Loucy (cell line): ENCODE results near the gene DLG2.

Source experiments
- H2AFZ ChIP-seq: fragments of 200-600 bp; sonication (generic); 2 replicates; pipeline ENCODE4 v1.6.0; 2016; ENCODE audit warnings: antibody characterized with exemption, mild to moderate bottlenecking, low read length, moderate library complexity
- H3F3A ChIP-seq: fragments of 200-600 bp; 2 replicates; pipeline ENCODE4 v1.6.0; 2016; ENCODE audit warnings: antibody characterized with exemption, low read depth, mild to moderate bottlenecking
- H3K27me3 ChIP-seq: fragments of 200-600 bp; sonication (generic); 2 replicates; pipeline ENCODE4 v1.6.1; 2014; ENCODE audit warnings: low read length, mild to moderate bottlenecking; ENCODE audit not compliant: insufficient read depth, poor library complexity, severe bottlenecking
- H3K36me3 ChIP-seq: fragments of 200-600 bp; sonication (generic); 2 replicates; pipeline ENCODE4 v1.6.1; 2016; ENCODE audit warnings: low read length; ENCODE audit not compliant: insufficient read depth
- H3K4me1 ChIP-seq: fragments of 200-600 bp; sonication (generic); 2 replicates; pipeline ENCODE4 v1.5.1; 2014; ENCODE audit warnings: low read length, mild to moderate bottlenecking; ENCODE audit not compliant: insufficient read depth, poor library complexity, severe bottlenecking
- H3K4me2 ChIP-seq: fragments of 200-600 bp; sonication (generic); 2 replicates; pipeline ENCODE4 v1.6.0; 2014; ENCODE audit warnings: antibody characterized with exemption, low read length, low read depth, mild to moderate bottlenecking; ENCODE audit not compliant: poor library complexity, severe bottlenecking
- H3K4me3 ChIP-seq: fragments of 200-600 bp; sonication (generic); 2 replicates; pipeline ENCODE4 v1.5.1; 2014; ENCODE audit warnings: low read length, mild to moderate bottlenecking, mixed read lengths; ENCODE audit not compliant: poor library complexity, severe bottlenecking
- H3K79me2 ChIP-seq: fragments of 200-600 bp; sonication (generic); 2 replicates; pipeline ENCODE4 v1.6.1; 2014; ENCODE audit warnings: low read length; ENCODE audit not compliant: insufficient read depth
- H3K9ac ChIP-seq: fragments of 200-600 bp; sonication (generic); 2 replicates; pipeline ENCODE4 v1.6.0; 2014; ENCODE audit warnings: mild to moderate bottlenecking, low read depth, low read length, moderate library complexity; ENCODE audit not compliant: poor library complexity, severe bottlenecking
- H3K9me2 ChIP-seq: fragments of 200-600 bp; sonication (generic); replicated peaks from 2 replicates; pipeline ENCODE4 v1.6.1; 2016; ENCODE audit warnings: low read depth, low read length, mixed read lengths
- H3K9me3 ChIP-seq: fragments of 200-600 bp; sonication (generic); 2 replicates; pipeline ENCODE4 v1.6.1; 2014; ENCODE audit warnings: mild to moderate bottlenecking, antibody characterized with exemption, low read length, low read depth; ENCODE audit not compliant: insufficient read depth
- H4K20me1 ChIP-seq: fragments of 200-600 bp; sonication (generic); 2 replicates; pipeline ENCODE4 v1.6.0; 2014; ENCODE audit warnings: antibody characterized with exemption, low read length, mild to moderate bottlenecking; ENCODE audit not compliant: insufficient read depth, poor library complexity, severe bottlenecking
- EZH2phosphoT487 ChIP-seq: fragments of 200-600 bp; IDR thresholded peaks from 2 replicates; pipeline ENCODE4 v1.6.1; 2018; ENCODE audit warnings: antibody characterized with exemption, mild to moderate bottlenecking, moderate library complexity, borderline replicate concordance
- TF ChIP-seq, protein P1 (sequence below): fragments of 200-600 bp; sonication (generic); conservative IDR thresholded peaks from 2 replicates; pipeline ENCODE4 v1.5.1; 2014; ENCODE audit warnings: mild to moderate bottlenecking, antibody characterized with exemption, low read length

The DLG2 gene

DNA sequence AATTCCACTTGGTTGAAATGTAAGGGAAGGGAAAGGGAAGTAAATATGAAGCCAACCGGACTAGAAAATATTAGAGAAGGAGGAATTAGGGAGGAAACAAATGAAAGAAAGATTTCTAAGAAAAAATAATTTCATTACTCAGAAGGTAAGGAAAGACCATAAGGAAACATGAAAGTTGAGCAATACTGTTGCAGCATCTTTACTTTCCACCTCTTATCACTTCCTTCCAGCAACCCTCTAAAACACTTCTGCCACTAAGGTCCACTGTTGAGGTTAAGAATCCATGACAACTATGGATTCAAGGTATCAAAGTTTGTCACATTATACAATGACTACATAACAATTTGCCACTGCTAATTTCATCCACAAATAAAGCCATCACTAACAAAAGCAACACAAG is 308.6 kb downstream of the DLG2 start:
- no peak overlapping the region for H3K9ac ChIP-seq
- no peaks in the 10 kb centered on the region for H3F3A ChIP-seq
- no peaks in the 10 kb centered on the region for H3K36me3 ChIP-seq
- no peak overlapping the region for H3K4me2 ChIP-seq
- no peak overlapping the region for H2AFZ ChIP-seq
- H4K20me1 ChIP-seq = no peaks in the 10 kb centered on the region
- H3K4me1 ChIP-seq = no peaks in the 10 kb centered on the region
- no peaks in the 10 kb centered on the region for H3K27me3 ChIP-seq
- H3K9me2 ChIP-seq = no peaks in the 10 kb centered on the region; the same call in 1 of the 2 replicates
- H3K4me3 ChIP-seq = no peak overlapping the region
- TF ChIP-seq, protein P1, sequence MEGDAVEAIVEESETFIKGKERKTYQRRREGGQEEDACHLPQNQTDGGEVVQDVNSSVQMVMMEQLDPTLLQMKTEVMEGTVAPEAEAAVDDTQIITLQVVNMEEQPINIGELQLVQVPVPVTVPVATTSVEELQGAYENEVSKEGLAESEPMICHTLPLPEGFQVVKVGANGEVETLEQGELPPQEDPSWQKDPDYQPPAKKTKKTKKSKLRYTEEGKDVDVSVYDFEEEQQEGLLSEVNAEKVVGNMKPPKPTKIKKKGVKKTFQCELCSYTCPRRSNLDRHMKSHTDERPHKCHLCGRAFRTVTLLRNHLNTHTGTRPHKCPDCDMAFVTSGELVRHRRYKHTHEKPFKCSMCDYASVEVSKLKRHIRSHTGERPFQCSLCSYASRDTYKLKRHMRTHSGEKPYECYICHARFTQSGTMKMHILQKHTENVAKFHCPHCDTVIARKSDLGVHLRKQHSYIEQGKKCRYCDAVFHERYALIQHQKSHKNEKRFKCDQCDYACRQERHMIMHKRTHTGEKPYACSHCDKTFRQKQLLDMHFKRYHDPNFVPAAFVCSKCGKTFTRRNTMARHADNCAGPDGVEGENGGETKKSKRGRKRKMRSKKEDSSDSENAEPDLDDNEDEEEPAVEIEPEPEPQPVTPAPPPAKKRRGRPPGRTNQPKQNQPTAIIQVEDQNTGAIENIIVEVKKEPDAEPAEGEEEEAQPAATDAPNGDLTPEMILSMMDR = no peak
- H3K79me2 ChIP-seq = no peaks in the 10 kb centered on the region
- no peaks in the 10 kb centered on the region for H3K9me3 ChIP-seq

DNA sequence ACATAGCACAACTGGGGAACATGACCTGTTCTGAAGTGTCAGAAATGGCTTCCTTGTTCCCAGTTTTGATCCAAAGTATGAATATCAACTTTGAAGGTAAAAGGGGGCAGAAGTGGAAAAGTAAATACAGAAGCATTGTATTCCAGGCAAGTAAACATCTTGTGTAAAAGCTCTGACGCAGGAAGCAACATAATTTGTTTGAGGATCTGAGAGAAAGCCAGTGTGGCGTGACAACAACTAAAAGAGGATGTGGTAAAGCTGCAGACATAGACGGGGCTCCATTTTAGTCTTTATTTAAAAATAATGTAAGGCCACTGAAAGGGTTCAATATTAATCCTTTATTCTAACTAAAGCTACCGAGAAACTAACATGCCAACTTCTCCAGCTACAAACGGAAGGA is 310.2 kb downstream of the DLG2 start:
- Histone ChIP-seq H3K9me2 (no peaks in the 10 kb centered on the region; the same call in 1 of the 2 replicates), H4K20me1 (no peaks in the 10 kb centered on the region), H3K79me2 (no peaks in the 10 kb centered on the region), H3K36me3 (no peaks in the 10 kb centered on the region), H3K4me1 (no peaks in the 10 kb centered on the region), H3K9me3 (no peaks in the 10 kb centered on the region), H3K4me3 (no peak overlapping the region), H3K4me2 (no peak overlapping the region), H3F3A (no peaks in the 10 kb centered on the region), H2AFZ (no peak overlapping the region), H3K9ac (no peak overlapping the region), H3K27me3 (no peaks in the 10 kb centered on the region)
- TF ChIP-seq, protein P1 = no peak
- TF ChIP-seq EZH2phosphoT487 = no peak

DNA sequence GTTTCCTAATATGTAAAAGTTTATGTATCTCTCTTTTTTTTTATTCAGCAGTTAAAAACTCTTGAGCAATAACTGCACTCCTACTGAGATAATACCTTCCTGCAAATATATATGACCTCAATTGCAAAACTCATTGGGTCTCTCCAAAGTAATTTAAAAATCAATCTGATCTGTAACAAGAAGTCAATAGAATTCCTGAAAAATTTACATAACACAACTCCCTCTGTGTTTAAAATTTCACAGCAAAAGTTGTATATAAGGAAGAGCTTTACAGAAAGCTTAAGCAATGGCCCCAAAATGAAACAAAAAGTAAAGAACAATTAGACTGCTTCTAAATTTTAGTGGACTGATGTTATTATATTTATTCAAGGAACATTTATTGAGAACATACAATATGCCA is 313.4 kb downstream of the DLG2 start:
- no peak overlapping the region for H3K9ac ChIP-seq
- no peaks in the 10 kb centered on the region for H3K4me1 ChIP-seq
- no peaks in the 10 kb centered on the region for H3F3A ChIP-seq
- no peaks in the 10 kb centered on the region for H3K27me3 ChIP-seq
- TF ChIP-seq EZH2phosphoT487 = no peak
- TF ChIP-seq, protein P1 = no peak
- no peaks in the 10 kb centered on the region for H3K36me3 ChIP-seq
- no peaks in the 10 kb centered on the region for H4K20me1 ChIP-seq
- no peak overlapping the region for H3K4me2 ChIP-seq
- no peaks in the 10 kb centered on the region for H3K9me3 ChIP-seq
- H2AFZ ChIP-seq = no peak overlapping the region
- no peaks in the 10 kb centered on the region for H3K9me2 ChIP-seq
- no peaks in the 10 kb centered on the region for H3K79me2 ChIP-seq
- no peak overlapping the region for H3K4me3 ChIP-seq
